Amniotic epithelial cell (primary cell): Measurements from ENCODE around the gene WDR18.

ENCODE experiments used
- DNase-seq: peaks from one replicate; pipeline ENCODE4 v3.0.0-alpha.2; 2010; ENCODE audit warnings: low read depth

Gene WDR18

DNA sequence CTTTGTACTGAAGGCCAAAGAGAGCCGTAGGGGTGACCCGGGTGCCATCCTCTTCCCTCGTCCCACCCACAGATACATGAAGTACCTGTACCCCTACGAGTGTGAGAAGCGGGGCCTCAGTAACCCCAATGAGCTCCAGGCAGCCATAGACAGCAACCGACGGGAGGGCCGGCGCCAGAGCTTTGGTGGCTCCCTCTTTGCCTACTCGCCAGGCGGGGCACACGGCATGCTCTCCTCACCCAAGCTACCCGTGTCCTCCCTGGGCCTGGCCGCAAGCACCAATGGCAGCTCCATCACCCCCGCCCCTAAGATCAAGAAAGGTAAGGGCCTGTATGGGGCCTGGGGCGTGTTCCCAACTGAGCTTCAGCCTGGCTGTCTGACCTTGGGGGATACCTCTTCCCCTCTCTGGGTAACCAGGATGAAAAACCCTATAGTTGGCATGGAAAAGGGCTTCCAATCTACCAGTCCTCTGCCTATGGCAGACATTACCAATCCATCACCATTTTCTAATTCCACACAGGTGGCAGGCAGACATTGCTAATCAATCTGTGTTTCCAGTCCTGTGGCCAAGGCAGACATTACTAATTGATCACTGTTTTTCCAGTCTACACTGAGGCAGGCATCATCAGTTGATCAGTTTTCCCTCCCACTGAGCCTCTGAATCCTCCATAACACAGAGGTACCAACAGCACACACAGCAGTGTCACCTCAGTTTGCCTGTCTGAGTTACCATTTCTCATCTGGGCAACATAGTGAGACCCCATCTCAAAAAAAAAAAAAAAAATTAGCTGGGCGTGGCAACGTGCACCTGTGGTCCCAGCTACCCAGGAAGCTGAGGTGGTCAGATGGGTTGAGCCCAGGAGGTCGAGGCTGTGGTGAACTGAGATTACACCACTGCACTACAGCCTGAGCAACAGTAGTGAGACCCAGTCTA is 19.1 kb upstream of the WDR18 start:
- peak; percentile 50 for DNase-seq

DNA sequence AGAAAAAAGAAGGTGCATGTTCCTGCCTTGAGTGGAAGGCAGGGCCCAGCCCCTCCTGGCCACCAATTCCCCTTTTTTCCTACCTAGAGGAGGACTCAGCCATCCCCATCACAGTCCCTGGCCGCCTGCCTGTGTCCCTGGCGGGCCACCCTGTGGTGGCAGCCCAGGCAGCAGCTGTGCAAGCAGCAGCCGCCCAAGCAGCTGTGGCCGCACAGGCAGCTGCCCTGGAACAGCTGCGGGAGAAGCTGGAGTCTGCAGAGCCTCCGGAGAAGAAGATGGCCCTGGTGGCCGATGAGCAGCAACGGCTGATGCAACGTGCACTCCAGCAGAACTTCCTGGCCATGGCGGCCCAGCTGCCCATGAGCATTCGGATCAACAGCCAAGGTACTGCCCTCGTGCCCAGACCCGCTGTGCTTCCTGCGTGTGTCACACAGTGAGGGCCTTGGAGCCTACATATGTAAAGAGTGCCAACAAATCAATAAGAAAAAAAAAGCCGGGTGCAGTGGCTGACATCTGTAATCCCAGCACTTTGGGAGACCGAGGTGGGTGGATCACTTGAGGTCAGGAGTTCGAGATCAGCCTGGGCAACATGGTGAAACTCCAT is 17.6 kb upstream of the WDR18 start:
- no peak for DNase-seq

GRCh38 chr19:970695-971094 is 13.4 kb upstream of the WDR18 start:
- DNase-seq: no peak

- no peak for DNase-seq
Measured at GRCh38 chr19:971795-972194, 12.3 kb upstream of the WDR18 start.

GRCh38 chr19:972281-972680 is 11.9 kb upstream of the WDR18 start:
- DNase-seq: no peak

- DNase-seq: no peak
Measured at GRCh38 chr19:973726-974563, 10.2 kb upstream of the WDR18 start.

GRCh38 chr19:974564-975257 is 9.4 kb upstream of the WDR18 start:
- no peak for DNase-seq

- no peak for DNase-seq
Measured at GRCh38 chr19:976476-976875, 7.7 kb upstream of the WDR18 start.

DNA sequence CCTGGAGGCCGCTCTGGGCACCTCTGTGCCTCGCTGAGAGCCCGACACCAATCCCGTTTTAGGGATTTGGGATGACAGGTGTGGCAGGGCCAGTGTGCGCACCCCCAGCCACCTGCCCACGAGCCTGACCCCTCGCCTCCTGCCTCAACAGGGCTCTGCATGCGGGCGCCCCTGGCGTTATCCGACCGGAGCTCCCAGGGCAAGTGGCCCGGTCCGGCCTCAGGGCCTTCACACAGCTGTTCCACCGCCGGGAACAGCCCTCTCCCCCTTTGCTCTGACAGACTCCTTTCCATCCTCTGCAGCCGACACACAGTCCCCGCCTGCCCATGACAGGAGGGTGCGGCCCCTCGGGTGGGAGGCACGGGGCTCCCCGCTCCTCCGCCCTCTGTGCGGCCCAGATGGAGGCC is 7.1 kb upstream of the WDR18 start:
- no peak for DNase-seq

DNA sequence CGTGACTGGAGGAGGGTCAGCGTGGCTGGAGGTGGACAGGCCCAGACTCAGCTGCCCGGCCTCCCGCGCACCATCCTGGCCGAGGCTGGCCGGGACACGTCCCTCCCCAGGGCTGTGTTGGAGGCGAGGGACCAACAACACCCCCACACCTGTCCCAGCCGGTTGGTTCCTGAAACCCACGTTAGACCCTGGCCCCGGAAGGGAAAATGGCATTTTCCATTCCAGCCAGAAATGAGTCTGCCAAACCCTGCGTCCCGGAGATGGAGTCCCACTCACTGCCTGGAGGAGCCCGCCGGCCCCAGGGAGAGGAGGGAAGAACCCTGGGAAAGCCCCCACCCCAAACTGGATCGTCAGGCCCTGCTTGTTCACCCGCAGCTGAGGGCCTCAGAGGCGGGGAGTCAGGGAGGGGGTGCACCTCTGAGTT is 4.8 kb upstream of the WDR18 start:
- no peak for DNase-seq

DNA sequence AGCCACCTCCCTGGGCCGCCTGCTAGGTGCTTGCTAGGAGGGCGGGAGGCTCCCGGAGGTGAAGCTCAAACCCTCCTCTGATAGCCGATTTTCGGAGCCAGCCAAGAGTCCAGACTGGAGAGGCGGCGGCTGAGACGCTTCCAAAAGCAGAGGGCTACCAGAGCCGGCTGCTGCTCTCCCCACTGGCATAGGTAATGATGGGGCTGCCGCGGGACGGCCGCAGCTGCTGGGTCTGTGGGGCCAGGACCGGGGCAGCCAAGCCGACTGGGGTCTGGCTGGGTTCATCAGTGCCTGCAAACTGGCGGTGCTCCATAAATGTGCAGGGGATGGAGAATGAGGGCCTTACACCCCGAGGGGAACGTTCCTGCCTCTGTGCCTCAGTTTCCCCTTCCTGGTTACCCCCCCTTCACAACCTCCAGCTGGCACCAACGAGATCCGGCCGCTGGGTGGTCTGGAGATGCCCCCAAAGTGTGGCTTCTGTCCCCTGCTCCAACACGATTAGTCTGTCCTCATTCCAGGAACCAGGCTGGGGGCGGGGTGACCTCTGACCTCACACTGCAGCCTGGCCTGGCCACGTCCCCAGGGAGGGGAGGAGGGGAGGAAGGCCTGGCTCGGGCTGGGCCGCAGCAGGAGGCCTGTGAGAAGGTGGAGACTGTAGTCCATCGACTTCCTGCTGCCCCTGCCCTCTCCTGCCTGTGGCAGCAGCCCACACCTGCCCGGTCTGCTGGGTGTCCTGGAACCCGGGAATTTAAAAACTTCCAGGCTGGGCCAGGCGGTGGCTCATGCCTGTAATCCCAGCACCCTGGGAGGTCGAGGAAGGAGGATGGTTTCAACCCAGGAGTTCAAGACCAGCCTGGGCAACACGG is 3.8 kb upstream of the WDR18 start:
- peak; percentile 31 for DNase-seq

DNA sequence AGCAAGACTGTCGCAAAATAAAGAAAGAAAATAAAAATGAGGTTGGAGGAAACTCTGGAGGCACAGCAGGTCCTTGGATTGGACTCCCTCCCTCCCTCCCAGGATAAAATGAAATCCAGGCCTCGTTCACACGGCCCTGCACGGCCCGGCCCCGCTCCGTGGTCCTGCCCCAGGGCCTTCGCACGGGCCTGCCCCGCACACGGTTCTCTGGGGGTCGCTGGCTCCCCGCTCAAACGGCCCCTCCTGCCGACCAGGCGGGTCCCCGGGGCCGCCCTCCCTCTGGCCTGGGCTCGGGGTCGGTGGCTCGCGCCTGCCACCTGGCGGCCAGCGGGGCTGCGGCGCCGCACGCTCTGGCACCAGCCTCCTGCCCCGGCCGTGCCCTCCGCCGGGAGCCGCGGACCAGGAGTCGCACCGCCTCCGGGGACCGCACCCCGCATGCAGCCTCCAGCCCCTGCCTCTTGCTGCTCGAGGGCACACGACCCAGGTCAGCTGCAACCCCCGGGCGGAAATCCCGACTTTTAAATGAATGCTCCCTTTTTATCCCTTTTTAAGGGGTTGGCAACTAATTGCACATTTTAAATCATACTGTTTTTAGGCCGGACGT is 1.5 kb upstream of the WDR18 start:
- peak; percentile 27 for DNase-seq

DNA sequence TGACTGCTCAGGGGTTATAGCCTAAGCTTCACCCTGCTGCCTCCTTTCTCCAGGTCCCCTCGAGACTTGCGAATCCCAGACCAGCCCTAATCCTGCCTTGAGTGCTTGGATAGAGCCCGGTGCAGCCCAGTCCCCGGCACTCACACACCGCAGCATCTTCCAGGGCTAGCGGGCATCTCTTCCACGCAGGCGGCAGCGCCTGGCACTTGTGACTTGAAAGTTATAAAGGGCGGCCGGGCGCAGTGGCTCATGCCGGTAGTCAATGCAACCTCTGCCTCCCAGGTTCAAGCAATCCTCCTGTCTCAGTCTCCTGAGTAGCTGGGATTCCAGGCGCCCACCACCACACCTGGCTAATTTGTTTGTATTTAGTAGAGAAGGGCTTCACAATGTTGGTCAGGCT is 1.9 kb downstream of the WDR18 start:
- DNase-seq: no peak

DNA sequence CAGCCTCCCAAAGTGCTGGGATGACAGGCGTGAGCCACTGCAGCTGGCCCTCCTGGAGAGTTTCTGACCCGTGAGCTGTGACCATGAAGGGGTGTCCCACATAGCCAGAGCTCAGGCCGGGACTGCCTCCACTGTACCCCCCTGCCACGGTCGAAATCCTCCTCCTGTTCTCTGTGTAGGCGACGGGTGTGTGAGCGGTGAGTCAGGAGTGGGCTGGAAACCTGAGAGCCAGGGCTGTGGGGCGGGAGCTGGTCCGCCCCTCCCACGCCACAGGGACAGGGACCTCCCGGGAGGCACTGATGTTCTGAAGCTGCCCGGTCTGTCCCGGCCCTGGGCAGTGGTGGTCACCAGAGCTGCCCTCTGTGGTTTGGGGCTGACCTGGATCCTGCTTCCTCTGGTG is 3.9 kb downstream of the WDR18 start:
- peak; percentile 10 for DNase-seq

DNA sequence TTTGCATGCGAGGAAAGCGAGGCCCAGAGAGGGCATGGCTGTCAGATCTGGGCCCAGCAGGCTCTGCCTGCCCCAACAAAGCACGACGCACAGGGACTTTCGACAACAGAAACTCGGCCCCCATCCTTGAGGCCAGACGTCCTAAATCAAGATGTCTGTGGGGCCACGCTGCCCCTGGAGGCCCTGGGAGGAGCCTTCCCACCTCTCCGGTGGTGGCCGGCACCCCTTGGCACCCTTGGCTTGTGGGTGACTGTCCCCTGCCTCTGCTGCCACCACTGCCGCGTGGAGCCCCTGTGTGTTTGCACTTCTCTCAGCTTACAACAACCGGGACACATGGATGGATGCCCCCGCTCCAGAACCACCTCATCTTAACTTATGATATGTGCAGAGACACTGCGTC is 4.4 kb downstream of the WDR18 start:
- no peak for DNase-seq

- no peak for DNase-seq
Measured at GRCh38 chr19:989381-990081, 5.4 kb downstream of the WDR18 start.

- peak; percentile 72 for DNase-seq
Measured at GRCh38 chr19:990119-990571, 6.0 kb downstream of the WDR18 start.

GRCh38 chr19:990746-991145 is 6.6 kb downstream of the WDR18 start:
- DNase-seq: no peak

GRCh38 chr19:991174-991931 is 7.2 kb downstream of the WDR18 start:
- DNase-seq: peak; percentile 51
